HG02610 (cell line): ENCODE results near the gene MTHFSD.
"Not testable (repeated sequence)": the region's sequence is repeated elsewhere in the genome, so short reads cannot be mapped to it uniquely, and the experiment has no call there.

Source experiments
- ATAC-seq: cut with Tn5 transposase; IDR thresholded peaks from one replicate; pipeline ENCODE4 v1.9.1; 2021; ENCODE audit warnings: mild to moderate bottlenecking, moderate library complexity; ENCODE audit not compliant: unreplicated experiment

MTHFSD gene, protein sequence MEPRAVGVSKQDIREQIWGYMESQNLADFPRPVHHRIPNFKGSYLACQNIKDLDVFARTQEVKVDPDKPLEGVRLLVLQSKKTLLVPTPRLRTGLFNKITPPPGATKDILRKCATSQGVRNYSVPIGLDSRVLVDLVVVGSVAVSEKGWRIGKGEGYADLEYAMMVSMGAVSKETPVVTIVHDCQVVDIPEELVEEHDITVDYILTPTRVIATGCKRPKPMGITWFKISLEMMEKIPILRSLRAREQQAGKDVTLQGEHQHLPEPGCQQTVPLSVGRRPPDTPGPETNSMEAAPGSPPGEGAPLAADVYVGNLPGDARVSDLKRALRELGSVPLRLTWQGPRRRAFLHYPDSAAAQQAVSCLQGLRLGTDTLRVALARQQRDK

DNA sequence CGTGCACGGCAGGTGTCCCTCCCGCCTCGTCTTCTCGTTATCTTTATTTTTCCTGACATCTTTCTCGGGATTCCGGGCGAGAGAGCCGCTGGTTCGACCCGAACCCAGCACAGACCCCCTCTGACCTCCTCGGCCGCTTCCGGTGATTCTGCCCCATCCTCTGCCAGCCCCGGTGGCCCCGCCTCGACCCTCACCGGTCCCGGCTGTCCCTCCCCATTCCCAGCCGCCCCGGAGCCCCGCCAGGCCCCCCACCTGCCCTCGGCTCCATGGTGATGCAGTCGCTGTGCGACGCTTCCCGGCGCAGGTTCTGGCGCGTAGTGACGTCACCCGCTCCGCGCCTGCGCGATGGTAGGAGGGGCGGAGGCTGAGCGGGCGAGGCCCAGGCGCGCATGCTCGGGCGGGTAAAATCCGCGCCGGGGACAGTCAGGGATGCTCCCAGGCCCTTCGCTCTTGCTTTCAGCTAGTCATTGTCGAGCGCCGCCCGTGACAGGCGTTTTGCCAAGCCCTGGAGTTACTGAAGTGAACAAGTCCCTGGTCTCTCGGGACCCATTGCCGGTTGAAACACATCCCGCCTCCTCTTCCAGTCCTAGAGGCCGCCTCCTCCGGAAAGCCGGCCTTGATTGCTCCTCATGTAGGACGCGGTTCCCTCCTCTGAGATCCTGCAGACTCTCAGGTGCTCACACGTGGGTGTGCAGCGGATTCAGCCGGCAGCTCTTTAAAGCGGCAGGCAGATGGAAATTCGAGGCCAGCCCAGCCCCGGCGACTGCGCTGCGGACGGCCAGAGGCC lies at the start of gene MTHFSD:
TSS of gene MTHFSD (minus strand) at position 319 of the 787 bp plus-strand sequence. CDS start at position 268, 51 bp downstream.
- peak; percentile 85 for ATAC-seq

DNA sequence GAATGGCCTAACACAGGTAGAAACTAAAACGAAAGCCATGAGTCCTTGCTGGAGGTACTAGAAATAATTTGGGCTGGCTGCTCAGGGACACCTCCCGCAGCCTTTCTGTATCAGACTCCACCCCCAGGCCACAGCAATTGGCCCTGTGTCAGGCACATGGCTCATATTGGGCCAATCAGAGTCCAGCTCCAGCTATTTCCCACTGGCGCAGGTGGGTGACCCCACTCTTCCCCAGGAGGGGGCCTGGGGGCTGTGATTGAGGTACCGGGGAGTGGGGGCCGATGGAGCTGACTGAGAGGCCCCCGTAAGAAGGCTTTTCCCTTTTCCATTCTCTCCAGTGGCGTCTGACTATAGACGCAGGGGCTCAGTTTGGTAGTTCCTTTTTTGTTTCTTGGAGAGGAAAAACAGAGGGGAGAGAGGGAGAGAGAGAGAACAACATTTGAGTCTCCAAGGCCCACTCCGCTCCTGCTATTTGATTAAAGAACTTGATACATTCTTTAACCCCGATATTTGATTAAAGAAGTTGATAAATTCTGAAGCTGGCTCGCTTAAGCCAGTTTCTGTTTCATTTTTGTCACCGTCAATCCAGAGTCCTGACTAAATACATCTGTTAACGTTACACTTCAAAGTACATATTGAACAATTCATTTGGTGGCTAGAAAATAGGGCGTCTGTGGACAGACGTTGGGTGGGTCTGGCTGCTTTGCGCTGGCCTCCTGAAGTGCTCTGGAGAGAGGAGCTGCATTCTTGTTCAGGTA lies 49.6 kb upstream of the MTHFSD start:
- no peak for ATAC-seq

DNA sequence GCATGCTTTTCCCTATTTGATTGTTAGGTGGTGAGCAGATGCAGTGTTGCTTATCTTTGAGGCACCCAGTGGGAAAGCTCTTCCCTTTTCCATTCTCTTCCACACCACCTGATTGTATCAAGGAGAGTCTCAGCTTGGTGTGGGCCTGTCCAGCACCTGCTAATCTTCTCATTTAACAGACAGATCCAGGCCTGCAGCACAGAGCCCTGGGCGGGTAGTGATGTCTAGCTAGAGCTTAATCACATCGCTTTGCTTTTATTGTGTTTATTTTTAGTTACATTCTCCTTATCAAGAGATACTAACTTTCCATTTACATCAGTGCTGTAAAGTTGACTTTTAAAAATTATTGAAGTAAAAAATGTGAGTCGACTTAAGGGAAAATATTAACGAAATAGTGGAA lies 47.5 kb upstream of the MTHFSD start:
- no peak for ATAC-seq

DNA sequence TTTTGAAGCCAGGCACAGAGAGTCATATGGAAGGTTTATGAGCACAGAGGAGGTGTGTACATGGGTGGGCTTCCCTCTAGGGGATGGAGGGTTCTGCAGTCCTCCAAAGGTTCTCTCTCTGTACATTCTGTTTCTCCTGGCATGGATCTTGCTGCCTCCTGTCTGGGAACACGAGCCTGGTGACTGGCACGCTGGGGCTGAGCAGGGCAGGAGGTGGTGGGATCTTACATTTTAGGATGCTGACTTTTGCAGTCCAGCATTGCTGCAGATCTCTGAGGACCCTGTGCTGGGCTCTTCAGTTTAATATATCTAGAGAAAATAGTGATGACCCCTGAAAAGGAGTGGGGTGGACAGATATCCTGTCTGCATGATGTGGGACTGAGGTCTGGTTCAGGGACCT lies 46.3 kb upstream of the MTHFSD start:
- ATAC-seq: no peak

DNA sequence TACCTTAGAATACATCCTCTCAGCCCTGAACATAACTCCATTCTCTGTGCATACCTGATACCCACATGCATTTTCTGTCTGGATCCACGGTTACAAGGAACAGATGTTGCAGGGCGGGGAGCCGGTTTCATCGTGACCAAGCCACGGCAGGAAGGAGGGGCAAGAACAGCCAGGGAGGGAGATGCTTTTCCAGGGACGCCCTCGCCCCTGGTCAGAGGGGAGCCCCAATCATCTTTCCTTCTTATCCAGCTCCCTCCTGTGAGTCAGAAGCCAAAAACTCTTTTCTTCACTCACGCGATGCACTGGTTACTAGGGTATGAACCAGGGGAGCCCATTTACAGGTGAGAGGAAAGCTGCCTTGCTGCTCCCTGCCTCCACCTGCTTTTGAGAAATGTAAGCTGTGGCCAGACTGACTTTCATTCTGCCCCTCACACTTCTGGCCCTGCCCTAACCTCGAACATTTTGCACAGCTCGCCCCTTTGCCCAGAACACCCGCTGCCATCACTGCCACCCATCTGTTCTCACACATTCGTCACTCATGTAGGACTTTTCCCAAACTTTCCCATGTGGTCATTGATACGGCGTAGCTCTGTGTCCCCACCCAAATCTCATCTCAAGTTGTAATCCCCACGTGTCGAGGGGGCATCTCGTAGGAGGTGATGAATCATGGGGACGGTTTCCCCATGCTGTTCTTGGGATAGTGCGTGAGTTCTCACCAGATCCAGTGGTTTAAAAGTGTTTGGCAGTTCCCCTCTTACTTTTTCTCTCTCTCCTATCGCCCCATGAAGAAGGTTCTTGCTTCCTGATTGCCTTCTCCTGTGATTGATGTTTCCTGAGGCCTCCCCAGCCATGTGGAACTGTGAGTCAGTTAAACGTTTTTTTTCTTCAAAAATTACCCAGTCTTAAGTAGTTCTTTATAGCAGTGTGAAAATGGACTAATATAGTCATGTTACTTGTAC lies 43.9 kb upstream of the MTHFSD start:
- ATAC-seq: no peak

DNA sequence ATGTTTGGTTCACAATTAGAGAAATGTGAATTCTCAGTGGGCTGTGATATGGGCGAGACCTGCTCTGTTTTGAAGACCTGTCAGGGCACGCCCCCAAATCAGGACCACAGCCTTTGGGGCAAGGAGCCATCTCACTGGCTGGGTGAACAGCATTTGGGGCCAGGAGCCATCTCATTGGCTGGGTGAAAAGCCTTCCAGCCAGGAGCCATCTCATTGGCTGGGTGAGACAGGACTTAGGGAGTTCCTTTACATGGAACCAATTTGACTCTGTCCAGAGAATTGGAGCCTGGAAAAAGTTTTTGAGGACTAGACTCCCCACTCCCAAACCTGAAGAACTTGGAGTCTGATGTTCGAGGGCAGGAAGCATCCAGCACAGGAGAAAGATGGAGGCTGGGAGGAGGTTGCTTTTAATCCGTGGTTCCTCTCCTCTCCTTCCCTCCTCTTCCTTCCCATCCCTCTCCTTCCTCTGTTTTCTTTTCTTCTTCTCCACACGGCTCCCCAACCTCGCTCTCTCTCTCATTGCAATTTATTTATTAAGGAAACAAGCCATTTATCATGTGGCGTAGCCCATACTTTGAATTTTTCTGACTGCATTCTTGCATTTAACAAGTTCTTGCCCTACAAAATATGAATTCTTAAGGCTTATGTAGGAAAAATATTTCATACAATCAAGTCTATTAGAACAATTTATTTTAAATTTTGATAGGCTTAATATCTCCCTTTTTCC lies 43.0 kb upstream of the MTHFSD start:
- ATAC-seq: no peak

DNA sequence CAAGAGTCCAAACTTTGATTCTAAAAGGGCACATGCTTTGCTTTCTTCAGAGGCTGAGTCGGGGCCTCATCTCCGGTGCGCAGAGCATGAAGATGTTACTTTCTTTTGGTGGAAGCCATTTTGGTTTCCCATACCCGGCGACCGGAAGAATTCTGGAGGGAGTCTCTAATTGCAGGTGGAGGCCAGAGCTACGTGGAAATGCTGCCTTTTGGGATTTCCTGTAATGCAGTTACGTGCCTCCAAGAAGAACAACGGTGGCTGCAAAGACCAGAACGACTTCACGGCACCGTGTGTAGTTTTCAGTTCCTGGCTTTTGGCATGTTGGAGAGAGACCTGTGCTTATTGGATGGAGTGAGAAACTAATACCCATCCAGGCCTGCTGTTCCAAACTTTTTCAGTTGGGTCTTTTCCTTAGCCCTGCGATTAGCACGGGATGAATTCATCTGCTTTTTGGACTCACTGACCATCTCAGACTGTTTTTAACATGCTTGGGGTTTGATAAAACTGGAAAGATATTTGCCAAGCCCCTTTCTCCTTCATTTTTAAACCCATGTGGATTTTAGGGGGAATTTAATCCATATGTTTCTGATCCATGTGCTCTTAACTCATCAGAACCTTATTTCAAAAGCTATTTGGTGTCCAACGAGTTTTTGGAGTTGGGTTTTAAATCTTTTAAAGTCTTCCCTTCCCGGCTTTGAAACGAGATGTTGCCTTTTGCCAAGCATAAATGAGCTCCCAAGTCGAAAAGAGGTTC lies 42.3 kb upstream of the MTHFSD start:
- no peak for ATAC-seq

DNA sequence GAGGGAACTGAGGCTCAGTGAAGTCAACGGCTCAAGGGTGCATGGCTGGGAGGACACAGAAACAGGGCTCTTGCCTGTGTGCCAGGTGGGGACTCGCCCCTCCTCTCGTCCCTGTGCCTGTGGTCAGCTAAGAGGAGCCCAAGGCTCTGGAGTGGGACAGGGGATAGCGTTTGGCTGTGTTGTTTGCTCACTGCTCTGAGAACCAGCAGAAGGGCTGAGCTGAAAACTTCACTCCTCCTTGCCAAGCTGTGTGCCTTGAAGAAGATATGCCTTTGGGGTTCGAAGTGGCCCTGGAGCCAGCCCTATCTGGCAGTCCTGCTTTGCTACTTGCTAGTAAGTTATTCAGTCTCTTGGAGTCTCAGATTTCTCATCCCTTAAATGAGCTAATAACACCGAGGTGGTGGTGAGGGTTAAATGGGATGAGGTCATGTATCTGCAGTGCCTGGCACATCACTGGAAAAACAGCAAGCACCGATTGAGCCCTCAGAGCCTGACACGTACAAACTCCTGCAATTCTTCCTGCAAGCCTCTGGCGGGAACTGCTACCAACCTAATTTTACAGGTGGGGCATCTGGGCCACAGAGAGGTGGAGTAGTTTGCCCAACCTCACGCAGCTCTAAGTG lies 41.1 kb upstream of the MTHFSD start:
- ATAC-seq: no peak

DNA sequence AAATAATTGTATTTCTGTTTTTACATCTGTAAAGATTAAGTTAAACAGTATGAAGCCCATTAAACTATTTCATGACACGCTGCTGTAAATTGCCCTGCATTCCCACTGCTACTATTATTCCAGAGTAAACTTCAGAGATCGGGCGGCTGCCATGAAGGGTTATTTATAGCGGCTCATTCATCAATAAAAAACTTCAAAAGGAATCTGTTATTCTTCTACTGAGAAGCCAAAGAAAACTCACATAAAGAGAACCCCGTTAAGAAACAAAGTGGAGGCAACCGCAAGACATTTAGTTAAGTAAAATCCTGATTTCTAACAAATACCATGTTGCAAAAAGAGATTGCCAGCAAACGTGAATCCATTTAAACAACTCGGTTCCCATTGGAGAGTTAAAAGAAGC lies 39.7 kb upstream of the MTHFSD start:
- ATAC-seq: no peak

DNA sequence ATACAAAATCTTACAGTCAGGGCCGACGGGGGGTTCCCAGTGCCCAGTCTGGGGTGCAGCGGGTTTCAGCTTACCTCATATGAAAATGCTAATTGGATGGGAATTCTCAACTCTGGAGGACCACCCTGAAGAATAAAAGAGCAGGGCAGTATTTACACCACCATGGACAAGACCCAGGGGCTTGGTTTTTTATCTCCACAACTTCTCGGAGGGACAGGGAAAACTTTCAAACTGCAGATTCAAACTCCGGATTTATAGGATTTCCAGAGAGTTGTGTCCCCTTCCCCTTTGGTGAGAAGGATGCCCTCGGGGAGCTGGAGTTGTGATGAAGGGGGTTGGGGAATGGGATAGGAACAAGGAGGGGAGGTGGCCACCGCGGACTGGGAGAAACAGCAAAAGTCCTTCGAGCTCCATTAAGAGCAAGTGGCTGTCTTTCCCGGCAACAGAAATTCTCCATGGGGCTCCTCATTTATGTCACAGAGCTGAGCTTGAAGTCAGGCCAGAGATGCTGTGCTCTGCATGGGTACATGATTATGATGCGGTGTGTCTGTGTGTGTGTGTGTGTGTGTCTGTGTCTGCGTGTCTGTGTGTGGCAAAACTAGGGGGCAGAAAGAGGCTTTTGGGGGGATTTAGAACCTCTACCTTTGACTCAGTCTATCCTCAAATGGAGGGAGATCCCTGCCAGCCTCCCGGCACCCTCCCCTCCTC lies 39.0 kb upstream of the MTHFSD start:
- ATAC-seq: no peak

DNA sequence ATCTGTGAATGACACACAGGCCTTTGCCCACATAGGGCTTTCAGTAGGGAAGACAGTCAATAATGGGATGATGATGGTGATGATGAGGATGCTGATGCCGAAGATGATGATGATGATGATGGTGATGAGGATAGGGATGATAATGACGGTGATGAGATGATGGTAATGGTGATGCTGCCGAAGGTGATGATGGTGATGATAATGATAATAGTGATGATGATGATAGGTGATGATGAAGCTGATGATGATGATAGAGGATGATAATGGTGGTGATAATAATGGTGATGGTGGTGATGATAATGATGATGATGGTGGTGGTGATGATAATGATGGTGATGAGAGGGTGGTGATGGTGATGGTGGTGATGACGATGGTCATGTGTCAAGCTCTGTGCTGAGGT lies 36.2 kb upstream of the MTHFSD start:
- ATAC-seq: no peak

DNA sequence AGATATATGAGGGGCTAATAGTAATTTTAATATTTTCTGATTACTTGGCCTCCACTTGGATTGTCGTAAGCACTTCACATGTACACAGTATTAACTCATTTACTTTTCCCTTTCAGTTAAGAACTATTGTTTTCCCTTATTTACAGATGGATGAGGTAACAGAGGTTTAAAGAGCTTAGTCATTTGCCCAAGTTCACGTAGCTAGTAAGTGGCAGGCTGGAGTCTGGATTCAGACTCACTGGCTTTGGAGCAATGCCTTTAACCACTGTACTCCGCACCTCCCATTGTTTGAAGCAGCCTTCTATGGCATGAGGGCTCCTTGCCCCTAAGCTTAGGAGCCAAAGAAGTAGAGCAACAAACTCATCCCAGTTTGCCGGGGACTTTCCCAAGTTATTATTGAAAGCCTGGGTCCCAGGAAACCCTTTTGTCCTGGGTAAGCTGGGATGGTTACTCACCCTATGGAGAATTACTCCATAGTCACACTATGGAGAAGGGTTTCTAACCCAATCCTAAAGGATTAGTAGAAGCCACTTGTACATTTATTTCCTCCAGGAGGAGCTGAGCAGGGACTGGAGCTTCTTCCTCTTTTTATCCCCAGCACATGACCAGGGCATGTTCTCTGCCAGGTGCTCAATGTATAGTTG lies 35.6 kb upstream of the MTHFSD start:
- ATAC-seq: no peak

DNA sequence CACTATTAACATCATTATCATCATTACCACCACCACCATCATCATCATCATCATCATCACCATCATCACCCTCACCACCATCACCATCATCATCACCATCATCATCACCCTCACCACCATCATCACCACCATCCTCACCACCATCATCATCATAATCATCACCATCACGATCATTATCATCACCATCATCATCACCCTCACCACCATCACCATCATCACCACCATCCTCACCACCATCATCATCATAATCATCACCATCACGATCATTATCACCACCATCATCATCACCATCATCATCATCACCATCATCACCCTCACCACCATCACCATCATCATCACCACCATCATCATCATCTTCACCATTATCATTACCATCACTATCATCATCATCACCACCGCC lies 32.9 kb upstream of the MTHFSD start:
- not testable (repeated sequence) for ATAC-seq

DNA sequence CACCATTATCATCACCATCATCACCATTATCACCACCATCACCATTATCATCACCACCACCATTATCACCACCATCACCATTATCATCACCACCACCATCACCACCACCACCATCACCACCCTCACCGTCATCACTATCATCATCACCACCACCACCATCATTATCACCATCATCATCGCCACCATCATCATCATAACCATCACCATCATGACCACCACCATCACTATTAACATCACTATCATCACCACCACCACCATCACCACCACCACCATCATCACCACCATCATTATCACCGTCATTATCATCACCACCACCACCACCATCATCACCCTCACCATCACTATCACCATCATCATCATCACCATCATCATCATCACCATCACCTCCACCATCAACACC lies 32.5 kb upstream of the MTHFSD start:
- no peak for ATAC-seq

DNA sequence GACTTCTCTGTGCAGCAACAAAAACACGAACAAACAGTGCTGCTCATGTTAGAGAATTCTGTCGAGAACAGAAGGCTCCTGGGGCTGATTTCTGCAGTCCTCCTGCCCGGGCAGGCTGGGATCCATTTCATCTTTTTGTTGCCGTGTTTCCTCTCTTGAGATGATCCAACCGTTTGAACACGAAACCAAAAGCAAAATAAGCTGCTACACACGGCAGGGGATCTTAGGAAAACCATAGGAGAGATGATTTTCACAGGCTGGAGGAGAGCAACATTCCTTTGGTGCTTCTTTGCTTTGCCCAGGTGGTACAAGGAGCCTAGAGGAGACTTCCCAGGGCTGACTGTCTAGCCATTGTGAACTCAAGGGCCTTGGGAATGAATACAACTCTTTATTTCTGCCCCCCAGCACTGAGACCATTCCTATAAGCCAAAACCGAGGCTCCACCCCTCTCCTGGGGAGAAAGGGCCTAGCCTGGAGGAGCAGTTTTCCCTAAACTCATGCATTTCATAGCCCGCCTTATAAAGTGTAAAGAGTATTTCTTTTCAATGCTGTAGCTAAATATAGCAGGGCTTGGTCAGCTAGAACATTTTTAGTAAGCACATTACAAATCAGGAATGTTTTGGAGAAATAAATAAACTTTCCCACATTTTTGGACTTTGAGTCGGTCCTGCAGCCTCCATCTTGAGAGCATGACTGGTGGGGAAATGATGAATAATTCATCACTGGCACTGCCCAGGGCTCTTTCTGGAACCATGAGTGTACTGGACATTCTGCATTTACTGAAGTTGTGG lies 31.0 kb upstream of the MTHFSD start:
- no peak for ATAC-seq
